ENCODE measurements around the gene EPB41L1.

DNA sequence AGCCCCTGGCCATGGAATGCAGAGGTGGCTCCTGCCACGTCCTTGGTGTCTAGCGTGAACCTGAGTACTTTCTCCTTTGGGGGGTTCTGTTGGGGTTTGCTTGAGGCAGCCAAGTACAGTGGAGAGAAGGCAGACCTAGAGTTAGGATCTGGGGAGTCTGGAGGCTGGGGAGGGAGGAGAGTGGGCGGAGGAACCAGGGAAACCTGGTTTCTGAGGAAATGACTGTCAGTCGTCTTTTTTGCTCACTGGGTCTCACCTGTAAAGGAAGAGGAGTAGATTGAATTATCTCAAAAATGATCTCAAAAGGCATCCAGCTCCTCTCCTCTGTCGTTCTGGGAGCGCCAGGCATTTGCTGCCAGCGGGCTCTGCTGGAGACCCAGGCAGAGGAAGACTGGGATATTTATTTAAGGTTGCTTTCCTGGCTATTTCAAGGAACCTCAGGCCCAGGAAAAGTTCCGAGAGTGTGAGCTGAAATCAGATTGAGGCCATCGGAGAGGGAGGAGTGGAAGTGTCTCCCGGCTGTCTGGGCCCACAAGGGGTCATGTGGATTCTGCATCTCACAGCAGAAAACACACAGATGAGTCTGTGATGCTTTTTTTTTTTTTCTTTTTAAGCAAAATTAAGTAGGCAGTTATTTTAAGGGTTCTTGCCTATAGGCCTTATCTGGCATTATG, 16.1 kb downstream of the EPB41L1 start:
- TF ChIP-seq SIN3A (IDR thresholded peaks at IDR 0.05; ENCODE audit: borderline replicate concordance, insufficient read depth, low read length): no peak
- no peak for TF ChIP-seq POLR2AphosphoS5 (IDR thresholded peaks at IDR 0.05; ENCODE audit: low read depth, low read length)
- TF ChIP-seq, protein P1, sequence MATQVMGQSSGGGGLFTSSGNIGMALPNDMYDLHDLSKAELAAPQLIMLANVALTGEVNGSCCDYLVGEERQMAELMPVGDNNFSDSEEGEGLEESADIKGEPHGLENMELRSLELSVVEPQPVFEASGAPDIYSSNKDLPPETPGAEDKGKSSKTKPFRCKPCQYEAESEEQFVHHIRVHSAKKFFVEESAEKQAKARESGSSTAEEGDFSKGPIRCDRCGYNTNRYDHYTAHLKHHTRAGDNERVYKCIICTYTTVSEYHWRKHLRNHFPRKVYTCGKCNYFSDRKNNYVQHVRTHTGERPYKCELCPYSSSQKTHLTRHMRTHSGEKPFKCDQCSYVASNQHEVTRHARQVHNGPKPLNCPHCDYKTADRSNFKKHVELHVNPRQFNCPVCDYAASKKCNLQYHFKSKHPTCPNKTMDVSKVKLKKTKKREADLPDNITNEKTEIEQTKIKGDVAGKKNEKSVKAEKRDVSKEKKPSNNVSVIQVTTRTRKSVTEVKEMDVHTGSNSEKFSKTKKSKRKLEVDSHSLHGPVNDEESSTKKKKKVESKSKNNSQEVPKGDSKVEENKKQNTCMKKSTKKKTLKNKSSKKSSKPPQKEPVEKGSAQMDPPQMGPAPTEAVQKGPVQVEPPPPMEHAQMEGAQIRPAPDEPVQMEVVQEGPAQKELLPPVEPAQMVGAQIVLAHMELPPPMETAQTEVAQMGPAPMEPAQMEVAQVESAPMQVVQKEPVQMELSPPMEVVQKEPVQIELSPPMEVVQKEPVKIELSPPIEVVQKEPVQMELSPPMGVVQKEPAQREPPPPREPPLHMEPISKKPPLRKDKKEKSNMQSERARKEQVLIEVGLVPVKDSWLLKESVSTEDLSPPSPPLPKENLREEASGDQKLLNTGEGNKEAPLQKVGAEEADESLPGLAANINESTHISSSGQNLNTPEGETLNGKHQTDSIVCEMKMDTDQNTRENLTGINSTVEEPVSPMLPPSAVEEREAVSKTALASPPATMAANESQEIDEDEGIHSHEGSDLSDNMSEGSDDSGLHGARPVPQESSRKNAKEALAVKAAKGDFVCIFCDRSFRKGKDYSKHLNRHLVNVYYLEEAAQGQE (IDR thresholded peaks at IDR 0.05; ENCODE audit: insufficient read depth in 1 of 2, low read depth in 2 of 2, low read length in 2 of 2): no peak
- TF ChIP-seq TAF1 (IDR thresholded peaks at IDR 0.05; ENCODE audit: borderline replicate concordance, insufficient read depth, low read length): no peak

Data from PFSK-1 (cell line).